Cortex of kidney (tissue), 1 donor: ENCODE data around the gene ALG12.
A peak's percentile ranks its signal among the peaks of the same experiment; 100 is the strongest.

Source experiments
- DNase-seq: peaks from one replicate; lab custom pipeline; 2025; lab: John Stamatoyannopoulos, UW

The ALG12 gene

DNA sequence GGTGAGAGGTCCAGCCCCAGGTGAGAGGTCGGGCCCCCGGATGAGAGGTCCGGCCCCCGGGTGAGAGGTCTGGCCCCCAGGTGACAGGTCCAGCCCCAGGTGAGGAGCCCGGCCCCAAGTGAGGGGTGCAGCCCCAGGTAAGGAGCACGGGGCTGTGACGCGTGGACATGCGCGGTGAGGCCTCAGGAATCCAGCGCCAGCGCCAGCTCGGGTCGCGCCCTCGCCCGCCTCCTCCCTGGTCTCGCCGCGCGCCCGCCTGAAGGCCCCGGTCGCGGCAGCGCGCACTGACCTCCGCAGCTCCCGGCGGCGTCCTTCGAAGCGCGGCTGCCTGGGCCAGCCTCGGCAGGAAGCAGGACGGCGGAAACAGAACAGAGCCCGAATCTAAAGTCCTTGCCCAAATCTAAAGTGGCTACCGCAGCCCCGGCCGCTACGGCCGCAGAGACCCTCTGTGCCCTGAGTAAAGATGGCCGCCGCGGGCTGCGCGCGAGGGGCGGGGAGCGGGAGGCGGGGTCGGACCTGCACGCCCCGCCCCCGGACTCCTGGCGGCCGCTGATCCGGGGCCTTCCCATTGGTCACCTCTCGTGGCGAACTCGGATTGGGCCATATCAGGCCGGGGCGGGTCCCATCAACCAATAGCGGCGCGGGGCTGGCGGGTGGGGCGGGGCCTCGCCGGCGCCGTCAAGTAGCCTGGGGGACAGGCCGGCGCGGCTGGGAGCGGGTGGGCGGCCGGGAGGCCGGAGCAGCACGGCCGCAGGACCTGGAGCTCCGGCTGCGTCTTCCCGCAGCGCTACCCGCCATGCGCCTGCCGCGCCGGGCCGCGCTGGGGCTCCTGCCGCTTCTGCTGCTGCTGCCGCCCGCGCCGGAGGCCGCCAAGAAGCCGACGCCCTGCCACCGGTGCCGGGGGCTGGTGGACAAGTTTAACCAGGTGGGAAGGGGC lies at the start of gene ALG12, which contains the start of gene CRELD2:
TSS of gene ALG12 (minus strand) at position 465 of the 937 bp plus-strand sequence. CDS start 4,673 bp downstream, outside the sequence.
TSS of gene CRELD2 (plus strand) at position 661 of the 937 bp plus-strand sequence. CDS start at position 797, 136 bp downstream.
- peak; percentile 84 for DNase-seq

- DNase-seq: no peak
Measured at GRCh38 chr22:49967706-49968208, 49.5 kb upstream of the ALG12 start.

GRCh38 chr22:49966774-49967705 lies 48.8 kb upstream of the ALG12 start:
- no peak for DNase-seq

- DNase-seq: no peak
Measured at GRCh38 chr22:49966041-49966773, 48.0 kb upstream of the ALG12 start.

DNA sequence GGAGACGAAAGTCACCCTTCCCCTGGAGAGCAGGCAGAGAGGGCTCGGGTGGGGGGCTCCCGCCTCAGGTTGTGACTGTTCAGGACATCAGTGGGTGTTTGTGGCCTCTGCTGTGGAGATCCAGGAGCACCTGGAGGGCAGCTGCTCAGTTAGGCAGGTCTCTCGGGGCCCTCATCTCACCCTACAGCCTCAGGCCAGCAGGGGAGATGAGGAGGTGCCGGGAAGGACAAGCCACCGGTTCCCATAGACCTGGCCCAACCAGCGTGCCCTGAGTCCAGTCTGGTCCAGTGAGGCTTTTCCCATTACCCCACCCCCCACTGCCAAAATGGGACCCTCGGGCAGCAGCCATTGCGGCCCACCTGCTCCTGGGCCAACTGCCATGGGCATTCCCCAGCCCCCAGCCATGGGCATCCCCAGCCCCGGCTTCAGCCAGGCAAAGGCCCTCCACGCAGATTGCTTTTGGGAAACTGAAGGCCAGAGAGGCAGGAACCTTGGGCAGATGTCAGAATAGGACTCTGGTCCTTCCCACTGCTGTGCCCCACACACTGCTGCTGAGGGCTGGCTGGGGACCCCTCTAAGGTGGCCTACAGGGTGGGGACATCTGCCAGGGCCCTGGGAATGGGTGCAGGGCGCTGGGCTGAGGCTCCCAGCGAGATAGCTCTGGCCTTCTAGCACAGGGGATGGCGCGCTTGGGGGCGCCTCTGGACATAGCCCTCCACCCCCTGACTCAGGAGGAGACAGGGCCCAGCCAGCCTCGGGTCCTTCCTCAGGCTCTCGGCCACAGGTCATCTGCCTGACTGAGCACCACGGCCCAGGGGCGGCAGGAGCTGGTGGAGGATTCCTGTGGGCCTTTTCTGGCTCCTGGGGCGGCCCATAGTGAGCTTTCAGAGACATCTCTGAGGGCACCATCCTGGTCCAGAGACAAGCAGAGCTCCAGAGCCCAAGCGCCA lies 47.1 kb upstream of the ALG12 start:
- DNase-seq: no peak

GRCh38 chr22:49964136-49965090 lies 46.2 kb upstream of the ALG12 start:
- DNase-seq: no peak

- no peak for DNase-seq
Measured at GRCh38 chr22:49963647-49964026, 45.4 kb upstream of the ALG12 start.

- no peak for DNase-seq
Measured at GRCh38 chr22:49962751-49963646, 44.8 kb upstream of the ALG12 start.

DNA sequence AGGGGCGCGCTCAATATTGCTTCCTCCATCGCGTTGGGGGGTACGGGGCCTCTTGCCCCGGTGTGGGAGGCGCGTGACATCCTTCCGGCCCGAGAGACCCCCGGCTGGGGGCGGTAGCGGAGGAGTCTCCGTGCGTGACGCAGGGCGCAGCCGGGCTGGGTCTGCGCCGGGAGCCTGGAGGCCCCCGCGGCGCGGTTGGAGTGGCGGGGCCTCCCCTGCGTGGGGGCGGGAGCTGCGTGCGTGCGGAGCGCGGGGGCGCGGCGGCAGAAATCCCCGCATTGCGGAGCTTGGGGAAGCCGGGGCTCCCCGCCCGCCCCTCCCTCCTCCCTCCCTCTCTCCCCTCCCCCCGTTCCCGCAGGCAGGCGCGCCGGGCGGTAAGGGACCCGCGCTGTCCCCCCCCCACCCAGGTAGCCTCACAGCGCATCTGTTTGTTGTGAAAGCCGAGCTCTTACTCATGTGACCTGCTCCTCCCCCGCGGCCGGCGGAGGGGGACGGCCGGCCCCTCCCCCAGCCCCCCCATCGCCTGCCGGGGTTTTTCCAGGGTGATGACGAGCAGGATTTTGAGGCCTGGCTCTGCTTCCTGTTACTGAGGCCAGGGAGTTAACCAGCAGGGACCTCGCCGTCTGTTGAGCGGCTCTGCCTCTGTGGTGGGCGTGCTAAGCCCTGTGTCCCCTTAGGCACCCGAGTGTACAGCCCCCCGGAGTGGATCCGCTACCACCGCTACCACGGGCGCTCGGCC lies 43.9 kb upstream of the ALG12 start:
- DNase-seq: no peak

DNA sequence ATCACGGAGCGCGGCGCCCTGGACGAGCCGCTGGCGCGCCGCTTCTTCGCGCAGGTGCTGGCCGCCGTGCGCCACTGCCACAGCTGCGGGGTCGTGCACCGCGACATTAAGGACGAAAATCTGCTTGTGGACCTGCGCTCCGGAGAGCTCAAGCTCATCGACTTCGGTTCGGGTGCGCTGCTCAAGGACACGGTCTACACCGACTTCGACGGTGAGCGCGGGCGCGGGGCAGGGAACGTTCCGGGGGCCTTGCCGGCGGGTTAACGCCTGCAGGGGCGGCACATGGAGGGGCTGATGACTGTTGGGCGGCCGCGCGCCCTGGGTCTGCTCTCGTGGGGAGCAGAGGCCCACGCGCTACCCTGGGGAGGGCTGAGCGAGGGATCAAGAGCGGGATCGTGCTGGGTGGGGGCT lies 43.4 kb upstream of the ALG12 start:
- DNase-seq: no peak

GRCh38 chr22:49961005-49961600 lies 42.9 kb upstream of the ALG12 start:
- no peak for DNase-seq

GRCh38 chr22:49960159-49961004 lies 42.1 kb upstream of the ALG12 start, which contains the start of gene PIM3:
Gene PIM3 (plus strand): TSS chr22:49960772. CDS start chr22:49960948, 176 bp downstream.
- DNase-seq: peak; percentile 77

DNA sequence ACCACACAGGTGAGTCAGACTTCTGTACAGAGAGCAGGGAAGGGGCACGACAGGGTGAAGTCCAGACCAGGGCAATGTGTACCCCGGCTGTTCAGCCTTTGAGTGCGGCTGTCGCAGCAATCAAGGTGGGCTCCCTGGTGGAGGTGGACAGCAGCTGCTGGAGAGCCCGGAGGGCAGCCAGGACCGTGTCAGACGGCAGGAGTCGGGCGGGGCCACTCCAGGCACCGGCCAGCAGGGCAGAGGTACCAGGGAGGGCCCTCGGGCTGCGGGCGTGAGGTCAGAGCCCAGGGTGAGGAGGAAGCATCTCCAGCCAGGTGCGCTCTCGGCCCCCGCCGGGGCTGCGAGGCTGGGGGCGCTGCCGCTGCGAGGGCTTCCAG lies 41.5 kb upstream of the ALG12 start:
- no peak for DNase-seq

- DNase-seq: no peak
Measured at GRCh38 chr22:49958931-49959781, 40.9 kb upstream of the ALG12 start.

DNA sequence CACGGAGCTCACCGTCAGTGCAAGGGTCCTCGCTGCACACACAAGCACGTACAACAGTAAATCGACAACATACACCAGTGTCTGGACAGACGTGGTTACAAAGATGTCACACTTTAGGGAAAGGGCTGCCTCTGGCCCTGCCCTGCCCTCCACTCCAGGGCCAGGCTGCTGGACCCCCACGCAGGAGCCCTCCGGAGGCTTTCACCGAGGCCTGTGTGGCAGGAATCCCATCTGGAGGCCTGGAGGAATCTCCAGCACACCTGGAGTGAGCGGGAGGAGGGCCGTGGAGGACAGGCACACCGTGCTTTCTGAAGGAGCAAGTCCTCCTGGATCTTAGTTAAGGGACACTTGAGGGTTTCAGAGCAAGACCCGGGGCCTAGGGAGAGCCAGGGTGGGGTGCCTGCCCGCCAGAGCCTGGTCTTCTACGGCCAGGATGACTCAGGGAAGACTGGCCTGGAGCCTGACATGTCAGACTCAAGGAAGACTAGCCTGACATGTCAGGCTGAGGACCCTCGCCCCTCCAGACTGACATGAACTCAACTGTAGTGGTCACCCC lies 40.2 kb upstream of the ALG12 start:
- DNase-seq: no peak
